Ammon's horn (tissue), 1 donor: Measurements from ENCODE around the gene IQCF6.
A peak's percentile ranks its signal among the peaks of the same experiment; 100 is the strongest.
"Not testable (repeated sequence)": the region's sequence is repeated elsewhere in the genome, so short reads cannot be mapped to it uniquely, and the experiment has no call there.

ENCODE experiments used
- DNase-seq: peaks from one replicate; pipeline ENCODE4 v3.0.0-alpha.2; 2016; ENCODE audit warnings: low spot score

IQCF6 gene

DNA sequence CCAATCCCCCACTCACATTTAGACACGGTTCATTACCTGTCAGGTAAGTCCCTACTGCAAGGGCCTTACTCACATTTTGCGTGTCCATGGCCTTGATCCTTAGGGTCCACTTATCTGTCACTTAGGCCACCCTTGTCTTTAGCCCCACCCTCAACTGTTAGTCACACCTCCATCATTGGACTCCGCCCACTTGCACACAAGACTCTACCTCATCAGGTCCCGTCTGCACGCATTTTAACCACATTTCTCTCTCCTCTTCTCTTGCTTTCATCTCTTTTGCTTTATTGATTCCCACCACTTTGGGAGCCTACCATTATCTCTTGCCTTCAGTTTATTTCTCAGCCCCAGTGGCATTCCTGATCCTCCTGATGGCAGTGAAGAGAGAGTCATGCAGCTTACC lies at the start of gene IQCF6:
Gene IQCF6, minus strand, starts transcription at position 101 of the 400 bp plus-strand sequence. Its CDS starts 13 bp downstream, at position 88.
- no peak for DNase-seq

DNA sequence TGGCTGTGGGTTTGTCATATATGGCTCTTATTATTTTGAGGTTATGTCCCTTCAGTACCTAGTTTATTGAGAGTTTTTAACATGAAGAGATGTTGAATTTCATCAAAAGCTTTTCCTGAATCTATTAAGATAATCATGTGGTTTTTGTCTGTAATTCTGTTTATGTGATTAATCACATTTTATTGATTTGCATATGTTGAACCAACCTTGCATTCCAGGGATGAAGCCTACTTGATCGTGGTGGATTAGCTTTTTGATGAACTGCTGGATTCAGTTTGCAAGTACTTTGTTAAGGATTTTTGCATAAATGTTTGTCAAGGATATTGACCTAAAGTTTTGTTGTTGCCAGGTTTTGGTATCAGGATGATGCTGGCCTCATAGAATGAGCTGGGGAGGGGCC lies 49.3 kb upstream of the IQCF6 start:
- DNase-seq: no peak

DNA sequence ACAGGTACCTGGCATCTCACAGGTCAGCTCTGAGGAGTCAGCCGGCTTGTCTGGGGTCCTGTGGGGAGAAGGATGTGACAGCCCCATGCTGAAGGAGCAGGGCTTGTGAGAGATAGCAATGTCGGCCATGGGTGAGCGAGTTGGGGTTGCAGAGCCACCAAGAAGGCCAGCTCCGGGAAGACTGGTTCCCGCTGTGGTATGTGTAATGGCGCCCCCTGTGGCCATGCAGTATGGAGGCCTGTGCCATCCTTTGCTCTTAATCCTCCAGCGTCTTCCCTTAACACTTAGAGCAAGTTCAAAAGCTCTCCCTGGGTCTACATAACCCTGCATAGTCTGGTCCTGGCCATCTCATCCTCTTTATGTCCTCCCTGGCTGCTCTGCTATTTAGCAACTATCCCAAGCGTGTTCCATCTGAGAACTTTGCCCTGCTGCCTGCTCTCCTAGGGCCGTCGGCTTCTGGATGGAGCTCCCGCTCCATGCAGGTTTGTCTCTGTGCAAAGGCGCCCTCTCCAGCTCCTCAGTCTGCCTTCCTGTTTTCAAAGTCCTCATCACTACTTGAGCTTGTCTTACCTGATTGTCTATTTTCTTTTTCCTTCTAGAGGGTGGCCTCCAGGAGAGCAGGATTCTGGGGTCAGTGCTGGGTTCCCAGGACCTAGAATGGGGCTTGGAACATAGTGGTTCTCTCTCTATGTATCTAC lies 40.8 kb upstream of the IQCF6 start:
- DNase-seq: no peak

DNA sequence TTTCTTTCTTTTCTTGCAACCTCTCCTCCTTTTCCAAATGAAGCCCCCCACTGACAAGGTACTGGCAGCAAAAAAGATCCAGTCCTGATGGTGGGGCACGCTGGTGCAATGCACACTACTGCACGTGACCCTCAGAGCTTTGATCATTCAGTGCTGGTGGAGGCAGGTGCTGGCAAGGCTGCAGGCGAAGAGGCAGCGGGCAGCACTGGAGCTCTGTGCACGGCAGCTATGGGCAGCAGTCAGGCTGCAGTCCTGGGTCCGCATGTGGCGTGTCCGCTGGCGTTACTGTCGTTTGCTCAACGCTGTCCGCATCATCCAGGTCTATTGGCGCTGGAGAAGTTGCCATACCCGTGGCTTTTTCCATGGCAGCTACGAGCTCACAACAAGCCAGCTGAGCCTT lies 40.1 kb upstream of the IQCF6 start:
- DNase-seq: no peak

DNA sequence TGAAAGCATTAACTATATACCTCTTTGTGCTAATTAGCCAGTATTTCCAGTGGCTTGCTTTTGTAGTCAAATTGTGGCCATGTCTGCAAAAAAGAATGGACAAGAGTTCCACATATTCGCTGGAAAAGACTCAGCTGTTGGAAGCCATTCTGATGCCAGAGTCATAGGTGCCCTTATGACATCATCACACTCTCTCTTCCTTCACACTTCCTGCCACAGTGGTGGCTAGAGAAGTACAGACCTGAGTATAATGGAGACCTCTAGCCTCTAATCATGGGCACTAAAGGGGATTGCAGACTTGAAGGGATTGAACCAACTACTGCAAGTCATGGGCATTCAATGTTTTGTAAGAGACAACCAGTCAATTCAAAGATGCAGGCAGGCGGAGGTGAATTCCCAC lies 38.3 kb upstream of the IQCF6 start:
- DNase-seq: no peak

DNA sequence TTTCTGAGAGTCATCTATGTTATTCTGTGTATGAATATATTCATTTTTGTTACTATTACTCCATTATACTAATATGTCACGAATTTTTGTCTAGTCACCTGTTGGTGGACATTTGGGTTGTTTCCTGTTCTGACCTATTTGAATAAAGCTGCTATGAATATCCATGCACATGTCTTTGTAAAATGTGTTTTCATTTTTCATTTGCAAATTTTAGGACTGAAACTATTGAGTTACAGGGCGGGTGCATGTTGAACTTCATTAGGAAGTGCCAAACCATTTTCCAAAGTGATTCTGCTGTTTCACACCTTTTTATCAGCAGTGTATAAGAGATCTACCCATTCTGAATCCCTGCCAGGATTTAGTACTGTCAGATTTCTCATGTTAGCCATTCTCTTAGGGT lies 37.7 kb upstream of the IQCF6 start:
- DNase-seq: no peak

DNA sequence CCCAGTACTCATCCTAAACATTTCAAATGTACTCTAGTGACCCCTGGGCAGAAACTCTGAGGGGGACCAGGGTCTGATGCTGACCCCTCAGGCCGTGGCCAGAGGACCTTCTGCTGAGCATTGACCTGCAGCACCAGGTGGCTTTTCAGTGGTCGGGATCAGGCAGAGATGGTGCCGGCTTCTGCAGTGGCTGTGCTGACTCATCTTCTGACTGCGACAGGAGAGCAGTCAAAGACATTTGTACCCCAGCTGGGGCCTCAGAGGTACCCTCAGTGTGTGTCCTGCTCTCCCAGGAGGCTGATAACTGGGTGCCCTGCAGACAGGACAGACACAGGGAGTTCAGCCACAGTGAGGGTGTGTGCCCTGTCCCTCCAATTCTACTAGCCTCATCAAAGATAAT lies 36.6 kb upstream of the IQCF6 start:
- no peak for DNase-seq

GRCh38 chr3:51814034-51814433 lies 35.0 kb upstream of the IQCF6 start:
- DNase-seq: no peak

- DNase-seq: peak; percentile 72
These were observed 34.5 kb upstream of the IQCF6 start for GRCh38 chr3:51813539-51813938.

GRCh38 chr3:51808934-51809333 lies 29.9 kb upstream of the IQCF6 start:
- no peak for DNase-seq

- DNase-seq: no peak
These were observed 23.2 kb upstream of the IQCF6 start for GRCh38 chr3:51802106-51802703.

- DNase-seq: no peak
These were observed 21.7 kb upstream of the IQCF6 start for GRCh38 chr3:51800750-51801125.

DNA sequence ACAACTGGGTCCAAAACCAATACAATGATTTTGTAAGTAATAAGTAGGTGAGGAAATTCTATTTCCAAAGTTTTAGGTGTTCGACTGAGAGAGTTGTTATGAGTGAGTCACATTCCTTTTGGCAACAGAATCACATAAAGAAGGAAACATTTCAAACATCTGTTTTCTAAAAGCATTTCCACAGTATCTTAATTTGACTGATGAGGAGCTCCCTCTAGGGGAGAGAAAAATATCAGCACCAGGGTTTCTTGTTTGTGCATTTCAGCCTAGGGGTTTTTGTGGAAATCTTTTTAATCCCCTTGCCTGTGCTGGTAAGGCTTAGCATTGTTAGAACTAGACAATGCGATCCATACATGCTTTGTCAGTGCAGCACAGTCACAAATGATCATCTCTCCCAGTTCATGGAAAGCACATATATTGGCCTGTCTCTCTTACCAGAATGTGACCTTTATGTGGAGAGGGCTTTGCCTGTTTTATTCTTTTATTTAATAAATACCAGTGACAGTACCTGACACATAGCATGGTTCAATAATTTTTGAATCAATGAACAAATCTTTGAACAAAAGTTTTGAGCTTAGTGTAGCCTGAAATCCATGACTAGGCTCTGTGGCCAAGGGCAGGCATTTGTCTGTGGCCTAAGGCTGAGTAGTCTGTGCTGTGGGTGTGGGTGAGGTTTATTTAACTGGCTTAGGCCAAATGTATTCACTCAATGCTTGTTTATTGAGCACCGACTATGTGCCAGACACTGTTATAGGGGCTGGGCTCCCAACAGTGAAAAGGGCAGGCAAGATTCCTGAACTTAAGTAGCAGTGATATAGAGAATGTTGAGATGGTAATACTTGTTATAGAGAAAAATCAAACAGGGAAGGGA lies 21.1 kb upstream of the IQCF6 start:
- peak; percentile 35 for DNase-seq

- no peak for DNase-seq
These were observed 19.4 kb upstream of the IQCF6 start for GRCh38 chr3:51798411-51798963.

- DNase-seq: no peak
These were observed 17.8 kb upstream of the IQCF6 start for GRCh38 chr3:51796854-51797253.

- no peak for DNase-seq
These were observed 15.2 kb upstream of the IQCF6 start for GRCh38 chr3:51794206-51794605.

GRCh38 chr3:51792206-51792605 lies 13.2 kb upstream of the IQCF6 start:
- DNase-seq: no peak

- no peak for DNase-seq
These were observed 10.4 kb upstream of the IQCF6 start for GRCh38 chr3:51789437-51789836.

DNA sequence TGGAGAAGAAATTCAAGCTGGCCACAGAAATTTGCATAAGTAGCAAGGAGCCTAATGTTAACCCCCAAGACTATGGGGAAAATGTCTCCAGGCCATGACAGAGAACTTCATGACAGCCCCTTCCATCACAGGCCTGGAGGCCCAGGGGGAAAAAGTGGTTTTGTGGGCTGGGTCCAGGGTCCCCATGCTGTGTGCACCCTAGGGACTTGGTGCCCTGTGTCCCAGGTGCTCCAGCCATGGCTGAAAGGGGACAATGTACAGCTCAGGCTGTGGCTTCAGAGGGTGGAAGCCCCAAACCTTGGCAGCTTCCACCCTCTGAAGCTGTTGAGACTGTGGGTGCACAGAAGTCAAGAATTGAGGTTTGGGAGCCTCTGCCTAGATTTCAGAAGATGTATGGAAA lies 8.5 kb upstream of the IQCF6 start:
- DNase-seq: not testable (repeated sequence)

DNA sequence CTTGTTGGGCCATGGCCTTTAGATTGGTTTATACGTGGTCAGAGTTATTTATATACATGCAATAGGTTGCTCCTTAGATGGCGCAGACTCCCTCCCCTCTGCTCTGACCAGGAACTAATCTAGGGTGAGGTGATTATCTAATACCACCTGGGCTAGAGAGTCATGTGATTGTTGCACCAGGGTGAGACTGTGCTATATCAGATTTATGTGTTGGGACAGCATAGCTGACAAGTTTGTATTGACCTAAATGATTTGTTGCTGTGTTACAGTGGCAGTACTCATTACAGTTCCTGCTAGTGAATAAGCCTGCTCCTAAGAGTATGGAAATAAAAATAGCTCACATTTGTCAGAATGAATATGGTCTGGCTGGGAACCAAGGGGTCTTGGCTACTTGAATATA lies 7.2 kb upstream of the IQCF6 start:
- no peak for DNase-seq

DNA sequence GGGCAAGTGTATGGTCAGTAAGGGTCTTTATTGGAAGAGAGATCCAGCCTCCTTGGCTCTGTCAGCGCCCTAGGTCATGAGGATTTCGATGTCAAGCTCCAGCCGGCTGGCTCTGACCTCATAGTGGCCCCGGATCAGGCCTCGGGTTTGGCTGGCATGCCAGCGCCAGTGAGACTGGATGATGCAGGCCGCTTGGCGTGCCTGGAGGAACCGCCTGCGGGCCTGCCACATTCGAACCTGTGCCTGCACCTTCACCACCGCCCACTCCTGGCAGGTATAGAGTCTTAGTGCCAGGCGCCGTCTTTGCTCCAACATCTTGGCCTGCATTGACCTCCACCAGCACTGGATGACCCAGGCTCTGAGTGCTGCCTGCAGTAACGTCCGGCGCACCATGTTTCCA lies 483 bp downstream of the IQCF6 start:
- no peak for DNase-seq

DNA sequence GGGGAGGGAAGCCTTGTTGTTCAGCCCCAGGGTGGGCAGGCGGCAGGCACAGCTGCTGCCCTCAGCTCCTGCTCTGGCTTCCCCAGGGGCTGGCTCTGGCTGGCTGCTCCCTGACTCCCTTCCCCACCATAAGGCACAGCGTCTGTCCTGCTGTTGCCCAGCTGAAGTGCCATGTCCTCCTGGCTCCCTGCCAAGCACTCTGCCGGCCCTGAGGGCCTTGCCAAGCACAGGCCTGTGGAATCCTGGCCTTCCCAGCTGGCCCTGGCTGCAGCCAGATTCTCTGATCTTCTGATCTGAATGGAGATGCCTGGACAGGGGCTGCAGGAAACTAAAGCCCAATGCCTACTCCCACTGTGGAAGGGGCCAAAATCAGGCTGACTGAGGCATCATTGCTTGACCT lies 1.1 kb downstream of the IQCF6 start:
- peak; percentile 68 for DNase-seq

- DNase-seq: no peak
These were observed 5.4 kb downstream of the IQCF6 start for GRCh38 chr3:51773529-51774056.
